Kidney glomerular epithelial cell (primary cell): ENCODE data around the gene MATN1.

Source experiments
- DNase-seq: peaks from one replicate; lab custom pipeline; 2025; lab: John Stamatoyannopoulos, UW

Gene MATN1

GRCh38 chr1:30682396-30683275, 40.7 kb downstream of the MATN1 start:
- no peak for DNase-seq

GRCh38 chr1:30681782-30682181, 41.6 kb downstream of the MATN1 start:
- DNase-seq = no peak

GRCh38 chr1:30680879-30681278, 42.5 kb downstream of the MATN1 start:
- DNase-seq = no peak

- DNase-seq = no peak
These were observed 43.0 kb downstream of the MATN1 start for GRCh38 chr1:30680429-30680828.

GRCh38 chr1:30679976-30680305, 43.4 kb downstream of the MATN1 start:
- DNase-seq = no peak

GRCh38 chr1:30679201-30679975, 44.0 kb downstream of the MATN1 start:
- DNase-seq = no peak

GRCh38 chr1:30678209-30678608, 45.2 kb downstream of the MATN1 start:
- no peak for DNase-seq

- DNase-seq = no peak
These were observed 45.9 kb downstream of the MATN1 start for GRCh38 chr1:30677471-30677870.

GRCh38 chr1:30675761-30676160, 47.6 kb downstream of the MATN1 start:
- no peak for DNase-seq

- no peak for DNase-seq
These were observed 48.1 kb downstream of the MATN1 start for GRCh38 chr1:30675289-30675688.

- no peak for DNase-seq
These were observed 50.0 kb downstream of the MATN1 start for GRCh38 chr1:30673395-30673794.

- DNase-seq = no peak
These were observed 50.7 kb downstream of the MATN1 start for GRCh38 chr1:30672661-30673060.

- no peak for DNase-seq
These were observed 52.9 kb downstream of the MATN1 start for GRCh38 chr1:30670240-30671060.

- DNase-seq = no peak
These were observed 54.6 kb downstream of the MATN1 start for GRCh38 chr1:30668546-30669327.

- DNase-seq = no peak
These were observed 55.4 kb downstream of the MATN1 start for GRCh38 chr1:30668024-30668423.

- no peak for DNase-seq
These were observed 56.6 kb downstream of the MATN1 start for GRCh38 chr1:30666756-30667273.

GRCh38 chr1:30665216-30666010, 58.0 kb downstream of the MATN1 start:
- DNase-seq = no peak

- DNase-seq = no peak
These were observed 59.2 kb downstream of the MATN1 start for GRCh38 chr1:30664103-30664755.

GRCh38 chr1:30663596-30664091, 59.7 kb downstream of the MATN1 start:
- DNase-seq = no peak

- DNase-seq = no peak
These were observed 61.0 kb downstream of the MATN1 start for GRCh38 chr1:30662291-30662840.
